NB4 (cell line): ENCODE results near the gene GNG7.

Experiments used
- POLR2A ChIP-seq: IDR thresholded peaks from 2 replicates; pipeline ENCODE4 v1.6.1; 2011; ENCODE audit warnings: mild to moderate bottlenecking; ENCODE audit not compliant: insufficient read length; ENCODE audit errors: extremely low read depth
- TF ChIP-seq, protein P1 (sequence below): IDR thresholded peaks from one replicate; pipeline ENCODE4 v1.5.1; 2012; ENCODE audit warnings: low read depth, low read length

DNA sequence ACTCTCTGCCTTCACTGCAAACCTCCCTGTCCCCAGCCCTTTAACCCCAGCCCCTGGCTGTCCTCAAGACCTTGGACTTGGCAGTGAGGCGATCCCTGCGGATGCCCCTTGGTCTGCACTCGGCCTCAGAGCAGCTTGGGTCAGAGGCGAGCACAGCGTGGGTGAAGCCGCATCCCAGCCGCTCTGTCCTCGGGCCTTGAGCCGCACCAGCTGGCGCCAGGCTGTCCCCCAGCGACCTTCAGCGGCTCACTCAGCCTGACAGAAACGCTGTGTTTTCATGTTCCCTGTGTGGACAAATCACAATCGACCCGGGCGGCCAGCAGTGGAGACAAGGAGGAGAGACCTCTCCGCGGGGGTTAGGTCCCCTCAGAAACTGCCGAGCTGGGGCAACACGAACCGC, 52.0 kb downstream of the GNG7 start:
- TF ChIP-seq, protein P1, sequence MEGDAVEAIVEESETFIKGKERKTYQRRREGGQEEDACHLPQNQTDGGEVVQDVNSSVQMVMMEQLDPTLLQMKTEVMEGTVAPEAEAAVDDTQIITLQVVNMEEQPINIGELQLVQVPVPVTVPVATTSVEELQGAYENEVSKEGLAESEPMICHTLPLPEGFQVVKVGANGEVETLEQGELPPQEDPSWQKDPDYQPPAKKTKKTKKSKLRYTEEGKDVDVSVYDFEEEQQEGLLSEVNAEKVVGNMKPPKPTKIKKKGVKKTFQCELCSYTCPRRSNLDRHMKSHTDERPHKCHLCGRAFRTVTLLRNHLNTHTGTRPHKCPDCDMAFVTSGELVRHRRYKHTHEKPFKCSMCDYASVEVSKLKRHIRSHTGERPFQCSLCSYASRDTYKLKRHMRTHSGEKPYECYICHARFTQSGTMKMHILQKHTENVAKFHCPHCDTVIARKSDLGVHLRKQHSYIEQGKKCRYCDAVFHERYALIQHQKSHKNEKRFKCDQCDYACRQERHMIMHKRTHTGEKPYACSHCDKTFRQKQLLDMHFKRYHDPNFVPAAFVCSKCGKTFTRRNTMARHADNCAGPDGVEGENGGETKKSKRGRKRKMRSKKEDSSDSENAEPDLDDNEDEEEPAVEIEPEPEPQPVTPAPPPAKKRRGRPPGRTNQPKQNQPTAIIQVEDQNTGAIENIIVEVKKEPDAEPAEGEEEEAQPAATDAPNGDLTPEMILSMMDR, result no peak
- TF ChIP-seq POLR2A, result no peak
